Measurements from ENCODE around the gene PLXNB2.
"Not testable (repeated sequence)": the region's sequence is repeated elsewhere in the genome, so short reads cannot be mapped to it uniquely, and the experiment has no call there.

Gene PLXNB2

DNA sequence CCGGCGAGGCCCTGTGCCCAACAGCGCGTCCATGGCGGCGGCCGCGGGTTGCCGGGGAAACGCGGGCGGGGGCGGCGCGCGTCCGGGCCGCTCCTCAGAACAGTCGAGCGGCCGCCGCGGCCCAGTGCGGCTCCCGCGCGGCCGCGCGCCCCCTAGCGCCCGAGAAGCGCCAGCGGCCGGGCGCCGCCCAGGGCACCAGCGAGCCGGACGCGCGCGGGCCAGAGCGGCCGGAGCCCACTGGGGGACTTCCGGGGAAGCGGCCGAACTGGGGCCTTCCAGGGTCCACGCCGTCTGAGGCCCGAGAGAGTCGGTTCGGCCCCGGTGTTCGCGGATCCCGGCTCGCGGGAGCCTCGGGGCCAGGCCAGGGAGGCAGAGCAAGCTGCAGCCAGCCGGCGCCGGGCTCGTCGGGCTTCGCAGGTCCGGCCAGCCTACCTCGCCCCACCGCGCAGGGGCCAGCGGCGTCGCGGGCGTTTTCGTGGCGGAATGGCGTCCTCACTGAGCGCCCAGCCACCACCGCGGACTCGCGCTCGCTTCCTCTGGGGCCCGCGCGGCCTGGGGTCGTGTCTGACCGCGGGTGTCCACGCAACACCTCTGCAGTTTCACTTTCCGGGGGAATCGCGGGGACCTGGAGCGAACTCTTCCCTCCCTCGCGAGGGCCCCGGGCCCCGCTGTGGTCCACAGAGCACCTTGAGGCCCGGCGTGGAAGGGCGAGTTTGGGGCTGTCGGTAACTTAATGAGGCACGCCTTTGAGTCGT is 19.7 kb upstream of the PLXNB2 start, which contains the start of gene DENND6B:
Gene DENND6B, minus strand, starts transcription at position 57 of the 755 bp plus-strand sequence. Its CDS starts 24 bp downstream, at position 33.
- DNase-seq (ENCODE audit: low read depth), result peak; percentile 58

DNA sequence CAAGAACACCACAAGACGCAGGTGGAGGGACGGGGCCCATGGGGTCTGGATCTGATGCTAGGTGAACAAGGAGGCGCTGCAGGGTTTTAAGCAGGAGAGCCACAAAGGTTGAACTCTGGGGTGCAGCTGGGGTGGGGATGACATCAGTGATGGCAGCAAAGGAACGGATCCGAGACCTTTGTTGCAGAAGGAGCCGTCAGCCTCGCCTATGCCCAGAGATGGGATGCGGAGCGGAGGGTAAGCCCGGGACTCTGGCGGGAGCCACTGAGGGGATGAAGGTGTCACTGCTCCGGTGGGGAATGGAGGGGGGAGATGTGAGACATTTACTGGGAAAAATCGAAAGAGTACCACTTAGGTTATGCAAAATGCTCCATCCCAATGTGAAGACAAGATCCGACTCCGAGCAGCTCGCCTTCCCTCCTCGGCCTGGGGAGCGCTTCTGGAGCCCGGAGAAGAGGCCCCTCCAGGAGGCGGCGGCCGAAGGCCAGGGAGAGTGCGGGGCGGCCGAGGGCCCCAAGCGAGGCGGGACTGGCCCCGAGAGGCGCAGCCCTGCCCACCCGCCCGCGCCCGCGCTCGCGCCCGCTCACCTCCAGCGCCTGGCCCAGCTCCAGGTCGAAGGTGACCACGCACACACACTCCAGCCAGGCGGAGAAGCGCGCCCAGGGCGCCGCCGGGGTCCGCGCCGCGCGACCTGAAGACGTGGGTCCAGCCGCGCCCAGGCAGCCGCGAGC is 18.9 kb upstream of the PLXNB2 start:
- DNase-seq (ENCODE audit: low read depth), result no peak

DNA sequence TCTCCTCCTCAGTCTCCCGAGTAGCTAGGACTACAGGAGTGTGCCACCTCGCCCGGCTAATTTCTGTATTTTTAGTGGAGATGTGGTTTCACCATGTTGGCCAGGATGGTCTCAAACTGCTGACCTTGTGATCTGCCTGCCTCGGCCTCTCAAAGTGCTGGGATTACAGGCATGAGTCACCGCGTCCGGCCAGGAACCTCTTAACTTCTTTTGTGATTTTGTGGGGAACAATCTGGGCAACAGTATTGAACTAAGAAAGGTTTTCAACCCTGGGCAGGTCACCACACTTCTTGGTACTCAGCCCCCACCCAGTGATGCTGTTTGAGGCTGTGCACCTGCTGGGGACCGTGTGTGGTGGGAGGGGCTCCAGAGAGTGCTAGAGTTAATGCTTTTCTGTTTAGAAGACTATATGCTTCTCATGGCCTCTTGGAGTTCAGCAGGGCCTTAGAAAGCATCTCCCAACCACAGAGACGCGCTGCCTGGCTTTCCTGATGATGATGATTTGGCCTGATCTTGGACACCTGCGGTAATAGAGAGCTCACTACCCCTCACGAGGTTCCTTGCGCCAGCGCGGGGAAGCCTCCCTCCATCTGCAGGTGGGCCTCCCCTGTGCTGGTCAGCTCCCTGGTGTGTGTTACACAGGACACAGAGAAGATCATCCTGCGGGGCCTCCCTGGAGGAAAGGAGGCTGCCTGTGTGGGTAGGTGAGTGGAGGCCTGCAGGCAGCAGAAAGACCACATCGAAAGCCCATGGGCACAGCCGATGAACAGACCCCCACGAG is 18.2 kb upstream of the PLXNB2 start:
- DNase-seq (ENCODE audit: low read depth), result no peak

DNA sequence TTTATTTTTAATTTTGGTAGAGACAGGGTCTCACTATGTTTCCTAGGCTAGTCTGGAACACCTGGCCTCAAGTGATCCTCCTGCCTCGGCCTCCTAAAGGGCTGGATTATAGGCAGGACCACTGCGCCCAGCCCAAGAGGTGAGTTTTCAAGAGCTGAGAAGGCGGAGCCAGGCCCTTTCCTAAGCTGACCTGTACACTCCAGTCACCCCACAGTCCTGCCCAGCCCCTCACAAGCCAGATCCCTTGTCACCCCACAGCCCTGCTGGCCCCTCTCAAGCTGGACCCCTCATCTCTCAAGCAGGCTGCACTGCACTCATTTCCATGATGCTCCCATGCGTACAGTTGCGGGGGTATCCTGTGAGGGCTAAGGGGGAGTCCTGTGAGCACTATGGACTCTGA is 16.5 kb upstream of the PLXNB2 start:
- DNase-seq (ENCODE audit: low read depth), result no peak

DNA sequence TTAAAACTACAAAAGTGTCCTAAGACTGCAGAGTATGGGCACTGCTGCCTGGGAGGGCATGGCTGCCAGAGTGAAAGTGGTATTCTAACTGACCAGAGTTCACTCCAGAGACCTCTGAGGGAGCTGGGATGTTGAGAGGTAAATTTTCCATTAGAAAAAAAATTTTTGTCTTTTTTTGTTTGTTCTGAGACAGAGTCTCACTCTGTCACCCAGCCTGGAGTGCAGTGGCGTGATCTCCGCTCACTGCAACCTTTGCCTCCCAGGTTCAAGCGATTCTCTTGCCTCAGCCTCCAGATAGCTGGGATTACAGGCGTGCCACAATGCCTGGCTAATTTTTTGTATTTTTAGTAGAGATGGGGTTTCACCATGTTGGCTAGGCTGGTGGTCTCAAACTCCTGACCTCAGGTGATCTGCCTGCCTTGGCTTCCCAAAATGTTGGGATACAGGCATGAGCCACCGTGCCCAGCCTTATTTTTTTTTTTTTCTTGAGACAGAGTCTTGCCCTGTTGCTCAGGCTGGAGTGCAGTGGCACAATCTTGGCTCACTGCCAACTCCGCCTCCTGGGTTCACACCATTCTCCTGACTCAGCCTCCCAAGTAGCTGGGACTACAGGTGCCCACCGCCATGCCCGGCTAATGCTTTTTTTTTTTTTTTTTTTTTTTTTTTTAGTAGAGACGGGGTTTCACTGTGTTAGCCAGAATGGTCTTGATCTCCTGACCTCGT is 15.1 kb upstream of the PLXNB2 start:
- DNase-seq (ENCODE audit: low read depth), result not testable (repeated sequence)

DNA sequence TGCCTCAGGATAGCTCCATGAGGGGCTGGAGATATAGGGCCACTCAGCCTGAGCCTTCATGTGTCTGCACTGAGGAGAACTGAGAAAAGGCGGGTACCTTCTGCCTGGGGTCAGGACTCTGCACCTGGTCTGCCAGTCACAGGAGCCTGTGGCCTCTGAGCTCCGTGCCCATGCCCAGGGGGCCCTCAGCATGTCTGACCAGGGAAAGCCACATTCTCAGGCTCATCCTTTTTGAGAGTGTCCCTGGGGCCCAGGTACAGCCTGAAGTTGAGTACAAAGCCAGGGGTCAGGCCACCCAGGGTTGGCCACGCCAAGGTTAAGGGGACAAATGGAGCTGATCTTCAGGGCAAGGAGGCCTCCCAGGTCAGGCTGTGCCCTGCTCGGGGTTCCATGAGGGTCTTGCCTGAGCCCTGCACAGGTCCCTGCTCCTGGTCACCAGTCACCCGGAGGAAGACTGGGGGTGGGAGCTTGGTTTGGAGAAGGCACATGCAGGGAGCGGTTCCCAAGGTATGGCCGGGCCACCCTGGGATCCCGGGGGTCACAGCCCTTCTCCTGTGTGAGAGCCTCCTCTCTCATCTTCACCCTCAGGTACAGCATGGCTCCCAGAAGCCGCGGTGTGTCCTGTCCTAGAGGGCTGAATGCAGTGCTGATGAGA is 13.4 kb upstream of the PLXNB2 start:
- DNase-seq (ENCODE audit: low read depth), result no peak

DNA sequence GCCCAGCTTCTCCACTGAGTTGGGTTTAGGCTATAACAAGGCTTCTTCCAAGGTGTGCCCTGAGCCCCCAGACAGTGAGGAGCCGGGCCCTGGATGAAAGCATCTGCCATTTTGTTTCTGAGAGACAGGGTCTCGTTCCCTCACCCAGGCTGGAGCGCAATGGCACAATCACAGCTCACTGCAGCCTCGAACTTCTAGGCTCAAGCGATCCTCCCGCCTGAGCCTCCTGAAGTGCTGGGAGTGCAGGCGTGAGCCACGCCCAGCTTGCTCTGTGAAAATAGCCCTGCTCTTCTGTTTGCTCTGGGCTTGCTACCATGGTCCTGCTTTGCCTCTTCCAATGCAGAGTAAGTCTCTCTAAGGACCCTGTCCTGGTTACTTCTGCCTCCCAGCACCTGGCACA is 12.7 kb upstream of the PLXNB2 start:
- no peak for DNase-seq (ENCODE audit: low read depth)

DNA sequence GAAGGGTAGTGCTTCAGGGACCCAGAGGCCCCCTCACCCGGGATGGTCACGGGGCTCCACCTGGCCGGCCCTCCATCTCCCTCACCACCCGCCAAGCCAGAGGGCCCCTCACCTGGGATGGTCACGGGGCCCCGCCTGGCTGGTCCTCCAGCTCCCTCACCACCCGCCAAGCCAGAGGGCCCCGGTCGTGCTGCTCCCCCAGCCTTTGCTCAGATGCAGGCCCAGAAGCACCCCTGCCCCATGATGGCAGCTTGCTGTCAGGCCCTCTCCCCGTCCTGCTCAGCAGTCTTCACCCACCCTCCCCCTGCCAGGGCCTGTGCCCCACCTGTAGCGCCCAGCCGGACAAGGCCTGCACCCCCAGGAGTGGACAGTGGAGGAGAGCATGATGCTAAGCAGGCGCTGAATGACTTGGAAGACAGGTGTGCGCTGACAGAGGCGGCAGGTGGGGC is 12.1 kb upstream of the PLXNB2 start:
- DNase-seq (ENCODE audit: low read depth), result no peak

DNA sequence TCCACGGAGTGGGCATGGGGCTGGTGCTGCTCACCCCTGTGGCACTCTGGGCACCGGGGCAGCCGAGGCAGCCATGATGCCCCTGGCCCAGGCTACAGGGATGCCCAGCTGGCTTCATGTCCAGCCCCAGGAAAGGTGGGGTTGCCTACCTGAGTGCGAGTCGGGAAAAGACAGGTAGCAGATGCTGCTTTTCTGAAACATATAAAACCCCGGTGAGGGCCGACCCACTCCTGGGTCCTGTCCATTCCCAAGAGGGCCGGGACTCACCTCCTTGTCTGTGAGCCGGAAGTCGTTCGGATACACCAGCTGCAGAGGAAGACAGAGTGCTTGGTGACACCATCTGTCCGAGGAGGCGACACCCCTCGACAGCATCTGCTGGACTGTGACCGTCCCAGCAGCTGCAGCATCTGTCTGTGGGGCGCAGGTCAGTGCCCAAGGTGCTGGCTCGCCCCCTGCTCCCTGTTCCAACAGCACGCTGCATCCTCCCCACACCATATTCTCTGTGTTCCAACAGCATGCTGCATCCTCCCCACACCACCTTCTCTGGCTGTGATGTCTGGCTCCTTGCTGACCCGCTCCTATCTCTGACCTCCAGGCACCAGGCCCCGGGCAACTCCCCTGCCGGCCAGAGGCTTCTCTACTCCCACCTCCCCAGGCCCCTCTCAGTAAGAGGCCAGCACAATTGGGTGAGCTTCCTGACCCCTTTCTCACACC is 11.4 kb upstream of the PLXNB2 start:
- DNase-seq (ENCODE audit: low read depth), result no peak

DNA sequence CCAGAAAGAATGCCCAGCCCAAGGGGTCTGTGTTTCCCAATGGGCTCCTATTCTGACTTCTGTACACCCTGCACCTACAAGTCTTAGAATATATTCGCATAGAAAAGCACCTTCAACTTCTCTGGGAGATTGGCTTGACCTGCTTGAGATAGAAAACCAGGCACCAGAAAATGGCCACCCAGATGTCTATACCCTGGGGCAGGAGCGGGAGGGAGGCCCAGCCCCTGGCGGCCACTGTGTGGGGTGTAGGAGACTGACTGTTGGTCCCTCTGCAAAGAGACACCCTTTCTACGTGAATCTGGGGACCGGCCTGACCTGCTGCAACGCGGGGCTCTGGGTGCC is 10.9 kb upstream of the PLXNB2 start:
- DNase-seq (ENCODE audit: low read depth), result no peak

DNA sequence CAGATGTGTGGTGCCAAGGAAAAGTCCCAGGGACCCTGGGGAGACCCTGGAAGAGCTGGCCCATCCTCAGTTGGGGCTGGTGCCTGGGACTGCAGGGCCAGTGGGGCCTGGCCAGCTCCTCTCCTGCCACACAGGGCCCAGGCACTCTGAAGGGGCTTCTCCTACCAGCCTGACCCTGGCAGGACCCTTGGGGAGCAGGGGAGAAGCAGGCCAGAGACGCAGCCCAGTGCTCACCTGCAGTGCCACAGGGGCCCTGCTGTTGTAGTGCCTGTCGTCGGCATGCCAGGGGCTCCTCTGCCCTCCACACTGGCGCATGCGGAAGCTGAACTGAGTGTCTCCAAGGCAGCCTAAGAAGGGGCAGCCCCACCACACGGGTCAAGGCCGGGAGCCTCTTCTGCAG is 10.2 kb upstream of the PLXNB2 start:
- DNase-seq (ENCODE audit: low read depth), result no peak

DNA sequence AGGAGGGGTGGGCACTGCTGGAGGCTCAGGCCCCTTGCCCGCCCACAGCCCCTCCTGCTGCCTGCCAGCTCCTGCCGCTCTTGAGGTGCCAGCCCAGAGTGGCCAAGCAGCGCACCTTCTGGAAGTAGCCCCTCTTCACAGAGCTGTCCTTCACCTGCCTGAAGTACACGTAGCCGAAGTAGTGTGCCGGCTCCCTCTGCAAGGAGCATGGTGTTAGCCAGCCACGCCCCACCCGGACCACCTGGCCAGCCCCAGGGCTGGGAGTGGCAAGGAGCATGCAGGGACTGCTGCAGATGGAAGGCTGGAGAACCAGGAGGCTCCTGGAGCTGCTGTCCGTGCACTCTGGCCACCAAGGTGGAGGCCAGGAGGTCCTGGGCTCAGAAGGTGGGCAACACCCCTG is 9.7 kb upstream of the PLXNB2 start:
- no peak for DNase-seq (ENCODE audit: low read depth)

DNA sequence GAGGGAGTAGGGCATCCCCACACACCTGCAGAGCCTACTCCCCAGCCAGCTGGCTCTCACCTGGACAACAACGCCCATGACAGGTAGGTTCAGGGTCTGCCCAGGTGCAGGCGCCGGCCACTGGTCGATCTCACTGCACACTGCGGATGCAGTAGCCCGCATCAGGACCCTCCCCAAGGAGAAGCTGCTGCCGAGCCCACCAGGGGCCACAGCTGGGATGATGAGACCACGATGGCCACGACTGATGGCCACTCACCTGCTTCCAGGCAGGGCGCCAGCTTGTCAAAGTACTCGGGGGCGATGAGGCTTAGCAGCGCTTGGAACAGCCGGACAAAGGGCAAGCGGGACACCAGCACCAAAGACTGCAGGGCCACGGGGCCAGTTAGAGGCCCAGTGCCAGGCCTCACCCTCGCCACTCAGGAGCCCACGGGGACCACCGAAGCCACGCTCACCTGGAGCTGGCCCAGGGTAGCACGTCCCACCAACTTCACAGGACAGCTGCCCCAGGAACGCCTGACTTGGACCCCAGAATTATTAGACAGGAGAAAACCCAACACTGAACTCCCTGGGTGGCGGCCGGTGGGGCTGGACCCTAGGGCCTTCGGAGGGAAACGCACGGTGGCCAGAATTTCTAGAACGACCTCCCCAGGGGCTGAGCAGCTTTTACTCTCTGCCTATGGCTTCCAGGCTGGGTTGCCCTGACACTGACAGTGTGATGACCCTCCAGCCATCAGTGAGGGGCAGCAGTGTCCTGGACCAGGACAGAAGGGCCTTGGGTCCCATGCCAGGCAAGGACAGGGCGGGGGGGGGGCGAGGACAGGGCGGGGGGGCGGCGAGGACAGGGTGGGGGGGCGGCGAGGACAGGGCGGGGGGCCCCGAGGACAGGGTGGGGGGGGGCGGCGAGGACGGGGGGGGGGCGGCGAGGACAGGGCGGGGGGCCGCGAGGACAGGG is 8.9 kb upstream of the PLXNB2 start:
- no peak for DNase-seq (ENCODE audit: low read depth)

DNA sequence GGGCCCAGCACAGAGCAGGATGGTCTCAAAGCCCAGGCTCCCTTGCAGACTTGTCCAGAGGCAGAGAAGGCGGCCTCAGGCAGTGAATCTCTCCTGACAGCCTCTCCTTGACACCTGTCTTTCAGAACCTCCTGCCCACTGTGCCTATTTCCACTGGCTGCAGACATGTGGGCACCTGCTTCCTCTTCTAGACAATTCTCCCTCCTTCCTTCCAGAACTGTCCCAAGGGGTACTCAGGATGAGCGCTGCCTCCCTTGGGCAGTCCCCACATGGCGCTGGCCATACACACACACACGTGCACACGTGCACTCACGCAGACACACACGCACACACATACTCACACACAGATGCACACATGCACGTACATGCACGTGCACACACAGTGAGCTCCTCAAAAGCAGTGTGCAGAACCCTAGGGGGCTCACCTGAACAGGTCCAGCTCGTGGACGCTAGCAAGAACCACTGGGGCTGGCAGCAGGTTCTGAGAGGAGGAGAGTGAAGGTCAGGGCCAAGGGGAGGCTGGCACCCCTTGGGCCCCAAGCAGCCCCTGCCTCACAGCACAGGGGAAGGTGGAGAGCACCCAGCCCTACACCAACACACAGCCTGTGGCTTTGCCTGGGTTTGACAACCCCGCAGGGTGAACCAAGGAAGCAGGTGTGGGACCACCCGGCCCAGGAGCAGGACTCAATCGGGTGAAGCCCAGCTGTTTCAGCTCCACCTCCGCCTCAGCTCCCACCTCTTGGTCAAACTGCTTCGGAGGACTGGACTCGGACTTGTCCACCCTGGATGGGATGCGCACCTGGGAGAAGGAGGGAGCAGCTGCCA is 8.1 kb upstream of the PLXNB2 start:
- DNase-seq (ENCODE audit: low read depth), result no peak

DNA sequence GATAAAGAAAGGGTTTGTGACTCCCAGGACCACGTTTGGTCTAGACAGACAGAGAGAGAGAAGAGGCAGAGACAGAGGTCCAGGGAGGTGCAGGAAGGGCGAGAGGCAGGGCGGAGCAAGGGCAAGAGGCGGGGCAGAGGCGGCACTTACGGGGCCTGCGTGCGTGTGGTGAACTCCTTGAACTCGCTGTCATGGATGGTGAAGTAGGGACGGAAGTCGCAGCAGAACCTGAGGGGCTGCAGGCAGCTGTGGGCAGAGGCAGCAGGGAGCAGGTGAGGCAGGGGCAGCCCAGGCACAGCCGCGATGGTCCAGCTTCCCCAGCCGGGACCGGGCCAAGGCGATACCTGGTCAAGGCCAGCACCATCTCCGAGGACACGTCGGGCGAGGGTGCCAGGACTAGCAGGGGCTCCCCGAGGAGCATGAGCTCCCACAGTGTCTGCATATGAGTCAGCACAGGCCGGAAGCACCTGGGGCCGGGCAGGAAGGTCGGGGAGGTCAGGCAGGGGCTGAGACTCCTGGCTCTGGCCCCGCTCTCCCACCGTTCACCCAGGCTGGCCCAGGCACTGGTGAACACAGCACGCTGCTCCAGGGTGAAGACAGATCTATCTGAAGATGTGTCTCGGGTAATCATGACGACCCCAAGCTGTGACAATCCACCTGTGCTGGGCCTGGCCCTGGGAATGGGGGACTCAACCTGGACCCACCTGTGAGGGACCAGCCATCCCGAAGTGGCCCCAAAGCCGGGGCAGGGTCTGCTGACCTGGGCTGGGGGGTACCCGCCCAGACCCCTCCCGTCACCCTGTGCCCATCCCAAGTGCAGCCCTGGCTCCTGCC is 7.2 kb upstream of the PLXNB2 start:
- DNase-seq (ENCODE audit: low read depth), result peak; percentile 58

DNA sequence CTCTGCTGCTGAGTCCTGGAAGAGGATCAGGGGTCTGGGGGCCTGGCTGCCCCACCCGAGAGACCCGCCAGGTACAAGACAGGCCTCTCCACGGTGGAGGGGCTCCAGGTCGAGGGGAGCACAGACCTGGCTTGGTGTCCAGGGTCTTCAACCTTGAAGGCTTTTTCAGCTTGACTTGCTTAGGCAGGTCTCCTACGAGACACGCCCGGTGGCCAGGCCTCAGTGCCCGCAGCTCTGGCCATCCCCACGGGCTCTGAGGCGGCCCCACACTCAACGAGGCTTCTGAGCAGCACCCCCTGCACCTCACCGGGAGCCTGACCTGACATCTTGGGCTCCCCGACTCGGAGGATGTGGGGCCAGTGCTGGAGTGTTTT is 6.6 kb upstream of the PLXNB2 start:
- DNase-seq (ENCODE audit: low read depth), result no peak

DNA sequence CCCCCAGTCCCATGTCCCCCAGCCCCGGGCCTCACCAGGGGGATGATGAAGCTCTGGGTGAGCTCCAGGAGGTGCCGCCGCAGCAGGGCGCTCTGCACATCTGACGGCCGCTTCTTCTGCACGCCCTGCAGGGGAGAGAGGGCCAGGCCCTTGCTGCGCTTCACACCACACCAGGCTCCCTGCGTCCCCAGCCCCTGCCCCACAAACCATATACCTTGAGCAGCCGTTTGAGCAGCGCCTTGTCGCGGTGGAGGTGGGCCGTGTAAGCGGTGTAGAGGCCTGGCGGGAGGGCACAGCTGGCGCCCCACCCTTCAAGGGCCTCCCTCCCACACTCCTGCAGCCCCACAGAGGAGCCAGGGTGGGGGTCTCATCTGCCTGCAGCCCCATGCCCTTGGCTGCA is 6.2 kb upstream of the PLXNB2 start:
- DNase-seq (ENCODE audit: low read depth), result no peak

DNA sequence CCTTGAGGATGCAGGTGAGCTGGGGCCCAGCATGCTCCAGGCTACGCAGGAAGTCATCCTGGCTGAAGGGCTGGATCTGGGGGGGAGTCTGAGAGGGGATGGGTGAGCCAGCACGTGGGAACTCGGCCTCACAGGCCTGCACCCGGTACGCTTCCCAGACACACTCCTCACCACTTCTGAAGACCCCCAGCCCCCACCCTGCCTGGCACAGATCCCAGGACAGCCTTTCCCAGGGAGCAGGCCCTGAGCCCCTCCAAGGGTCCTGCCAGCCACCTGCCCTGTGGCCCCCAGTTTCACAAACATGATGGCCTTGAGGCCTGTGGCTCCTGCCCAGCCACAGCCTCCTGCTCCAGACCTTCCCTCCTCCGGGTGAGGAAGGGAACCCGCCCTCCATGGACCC is 5.6 kb upstream of the PLXNB2 start:
- no peak for DNase-seq (ENCODE audit: low read depth)
